Measurements from ENCODE around the gene C11orf21.

DNA sequence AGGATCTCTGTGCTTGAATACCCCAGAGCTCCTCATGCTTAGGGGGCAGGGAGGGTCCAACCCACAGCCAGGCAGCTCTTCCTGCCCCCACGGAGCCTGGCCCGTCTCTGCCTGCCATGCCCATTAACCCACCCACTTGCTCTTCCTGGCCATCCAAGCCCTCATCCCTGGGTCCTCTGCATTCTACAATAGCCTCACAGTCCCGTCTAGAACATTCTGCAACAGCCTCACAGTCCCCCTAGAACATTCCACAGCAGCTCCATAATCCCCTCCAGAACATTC, 15.2 kb upstream of the C11orf21 start:
- TF ChIP-seq EZH2 (IDR thresholded peaks at IDR 0.05; ENCODE audit: low read length, missing control alignments): no peak
- TF ChIP-seq, protein P1, sequence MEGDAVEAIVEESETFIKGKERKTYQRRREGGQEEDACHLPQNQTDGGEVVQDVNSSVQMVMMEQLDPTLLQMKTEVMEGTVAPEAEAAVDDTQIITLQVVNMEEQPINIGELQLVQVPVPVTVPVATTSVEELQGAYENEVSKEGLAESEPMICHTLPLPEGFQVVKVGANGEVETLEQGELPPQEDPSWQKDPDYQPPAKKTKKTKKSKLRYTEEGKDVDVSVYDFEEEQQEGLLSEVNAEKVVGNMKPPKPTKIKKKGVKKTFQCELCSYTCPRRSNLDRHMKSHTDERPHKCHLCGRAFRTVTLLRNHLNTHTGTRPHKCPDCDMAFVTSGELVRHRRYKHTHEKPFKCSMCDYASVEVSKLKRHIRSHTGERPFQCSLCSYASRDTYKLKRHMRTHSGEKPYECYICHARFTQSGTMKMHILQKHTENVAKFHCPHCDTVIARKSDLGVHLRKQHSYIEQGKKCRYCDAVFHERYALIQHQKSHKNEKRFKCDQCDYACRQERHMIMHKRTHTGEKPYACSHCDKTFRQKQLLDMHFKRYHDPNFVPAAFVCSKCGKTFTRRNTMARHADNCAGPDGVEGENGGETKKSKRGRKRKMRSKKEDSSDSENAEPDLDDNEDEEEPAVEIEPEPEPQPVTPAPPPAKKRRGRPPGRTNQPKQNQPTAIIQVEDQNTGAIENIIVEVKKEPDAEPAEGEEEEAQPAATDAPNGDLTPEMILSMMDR (conservative IDR thresholded peaks at IDR 0.05 in 1 of 2, IDR thresholded peaks at IDR 0.05 in 1 of 2; ENCODE audit: low read depth in 1 of 2, low read length in 2 of 2): no peak
